GM21390 (cell line): ENCODE data around the gene ILRUN.
"Not testable (repeated sequence)": the region's sequence is repeated elsewhere in the genome, so short reads cannot be mapped to it uniquely, and the experiment has no call there.

ENCODE experiments used
- ATAC-seq: cut with Tn5 transposase; IDR thresholded peaks from one replicate; pipeline ENCODE4 v1.9.1; 2021; ENCODE audit not compliant: unreplicated experiment

ILRUN gene

GRCh38 chr6:34667481-34668238 is 28.9 kb downstream of the ILRUN start:
- ATAC-seq = no peak

GRCh38 chr6:34665019-34665418 is 31.5 kb downstream of the ILRUN start:
- ATAC-seq = no peak

- no peak for ATAC-seq
Observed at GRCh38 chr6:34664256-34664971, 32.2 kb downstream of the ILRUN start.

- no peak for ATAC-seq
Observed at GRCh38 chr6:34663831-34664255, 32.7 kb downstream of the ILRUN start.

GRCh38 chr6:34663371-34663770 is 33.2 kb downstream of the ILRUN start:
- ATAC-seq = no peak

GRCh38 chr6:34661357-34661756 is 35.2 kb downstream of the ILRUN start:
- ATAC-seq = no peak

GRCh38 chr6:34658605-34659265 is 37.8 kb downstream of the ILRUN start:
- no peak for ATAC-seq

- ATAC-seq = not testable (repeated sequence)
Observed at GRCh38 chr6:34657979-34658480, 38.5 kb downstream of the ILRUN start.

GRCh38 chr6:34657307-34657978 is 39.1 kb downstream of the ILRUN start:
- ATAC-seq = no peak

GRCh38 chr6:34657037-34657306 is 39.6 kb downstream of the ILRUN start:
- no peak for ATAC-seq

- peak; percentile 83 for ATAC-seq
Observed at GRCh38 chr6:34656378-34657036, 40.1 kb downstream of the ILRUN start.

GRCh38 chr6:34655876-34656377 is 40.6 kb downstream of the ILRUN start:
- not testable (repeated sequence) for ATAC-seq

GRCh38 chr6:34654061-34654710 is 42.4 kb downstream of the ILRUN start:
- no peak for ATAC-seq

- no peak for ATAC-seq
Observed at GRCh38 chr6:34652263-34652662, 44.3 kb downstream of the ILRUN start.

GRCh38 chr6:34650823-34651222 is 45.7 kb downstream of the ILRUN start:
- no peak for ATAC-seq

- ATAC-seq = not testable (repeated sequence)
Observed at GRCh38 chr6:34650232-34650631, 46.3 kb downstream of the ILRUN start.

GRCh38 chr6:34648806-34649205 is 47.8 kb downstream of the ILRUN start:
- ATAC-seq = no peak
